Activated T-helper 2 cell treated with anti-CD3 and anti-CD28 coated beads, Interferon-gamma antibody, Interleukin-2, Interleukin-4, amounts not matched to agents 10 μg/mL and 5 μg/mL and 100 μg/mL, durations not matched to agents 14 hours and 24 hours and 36 hours (primary cell): ENCODE results near the gene DNAH1. TPM values are rescaled to one million over a fixed set of nuclear protein-coding genes. Genes with fewer than 3 reads are reported as not detected.
"Not testable (repeated sequence)": the region's sequence is repeated elsewhere in the genome, so short reads cannot be mapped to it uniquely, and the experiment has no call there.

ENCODE experiments used
- DNase-seq: peaks from one replicate; pipeline ENCODE4 v3.0.0; 2021; ENCODE audit warnings: low spot score
- H3K27ac Mint-ChIP-seq: one replicate; pipeline ENCODE4 v1.8.0; 2021; ENCODE audit warnings: mixed read lengths
- H3K27me3 Mint-ChIP-seq: one replicate; pipeline ENCODE4 v1.8.0; 2021; ENCODE audit warnings: low read depth, mixed read lengths
- H3K36me3 Mint-ChIP-seq: one replicate; pipeline ENCODE4 v1.8.0; 2021; ENCODE audit warnings: low read depth, mixed read lengths
- H3K4me1 Mint-ChIP-seq: one replicate; pipeline ENCODE4 v1.8.0; 2021; ENCODE audit warnings: low read depth, mixed read lengths
- H3K4me3 Mint-ChIP-seq: one replicate; pipeline ENCODE4 v1.8.0; 2021; ENCODE audit warnings: low read depth, mild to moderate bottlenecking, moderate library complexity, mixed read lengths
- H3K9me3 Mint-ChIP-seq: one replicate; pipeline ENCODE4 v1.8.0; 2021; ENCODE audit warnings: mixed read lengths
- intact Hi-C: fragments of 100-400 bp; cut with micrococcal nuclease; formaldehyde crosslinking; loops from one replicate; pipeline ENCODE4 v1.15.1; 2023
- total RNA-seq: library from RNA; stranded (reverse); gene quantifications from 2 replicates; pipeline ENCODE4 v1.2.3, GENCODE V29; 2022

Gene DNAH1
- total RNA-seq, 1 donor from 2014 or later = 9.8 TPM

GRCh38 chr3:52322466-52322865 lies 6.3 kb downstream of the DNAH1 start:
- H3K9me3 Mint-ChIP-seq = no peaks in the 10 kb centered on the region
- no peak overlapping the region for H3K4me3 Mint-ChIP-seq
- intact Hi-C loops = no loop called here
- no peaks in the 10 kb centered on the region for H3K36me3 Mint-ChIP-seq
- H3K4me1 Mint-ChIP-seq = peaks cover 3% of the 10 kb centered on the region
- DNase-seq = no peak
- H3K27ac Mint-ChIP-seq = no peak overlapping the region
- H3K27me3 Mint-ChIP-seq = no peaks in the 10 kb centered on the region

- intact Hi-C loops = no loop called here
- H3K4me1 Mint-ChIP-seq = no peaks in the 10 kb centered on the region
- no peak for DNase-seq
- no peaks in the 10 kb centered on the region for H3K9me3 Mint-ChIP-seq
- H3K4me3 Mint-ChIP-seq = no peak overlapping the region
- H3K36me3 Mint-ChIP-seq = no peaks in the 10 kb centered on the region
- no peak overlapping the region for H3K27ac Mint-ChIP-seq
- H3K27me3 Mint-ChIP-seq = no peaks in the 10 kb centered on the region
Measured at GRCh38 chr3:52323526-52324295, 7.6 kb downstream of the DNAH1 start.

GRCh38 chr3:52324676-52325075 lies 8.6 kb downstream of the DNAH1 start:
- intact Hi-C loops = no loop called here
- Mint-ChIP-seq H3K27ac (no peak overlapping the region), H3K9me3 (no peaks in the 10 kb centered on the region), H3K36me3 (no peaks in the 10 kb centered on the region), H3K27me3 (no peaks in the 10 kb centered on the region), H3K4me1 (no peaks in the 10 kb centered on the region), H3K4me3 (no peak overlapping the region)
- DNase-seq = no peak

GRCh38 chr3:52325686-52326085 lies 9.6 kb downstream of the DNAH1 start:
- intact Hi-C loops = no loop called here
- Mint-ChIP-seq H3K4me1 (no peaks in the 10 kb centered on the region), H3K9me3 (no peaks in the 10 kb centered on the region), H3K27ac (no peak overlapping the region), H3K27me3 (no peaks in the 10 kb centered on the region), H3K36me3 (no peaks in the 10 kb centered on the region), H3K4me3 (no peak overlapping the region)
- no peak for DNase-seq

- Mint-ChIP-seq H3K4me1 (no peaks in the 10 kb centered on the region), H3K27ac (no peak overlapping the region), H3K9me3 (no peaks in the 10 kb centered on the region), H3K27me3 (no peaks in the 10 kb centered on the region), H3K4me3 (no peak overlapping the region), H3K36me3 (no peaks in the 10 kb centered on the region)
- DNase-seq = no peak
- intact Hi-C loops = no loop called here
Measured at GRCh38 chr3:52326976-52327375, 10.9 kb downstream of the DNAH1 start.

- Mint-ChIP-seq H3K4me1 (no peaks in the 10 kb centered on the region), H3K27ac (no peak overlapping the region), H3K4me3 (no peak overlapping the region), H3K36me3 (no peaks in the 10 kb centered on the region), H3K9me3 (no peaks in the 10 kb centered on the region), H3K27me3 (no peaks in the 10 kb centered on the region)
- intact Hi-C loops = no loop called here
- DNase-seq = no peak
Measured at GRCh38 chr3:52327486-52328290, 11.6 kb downstream of the DNAH1 start.

- no peak overlapping the region for H3K27ac Mint-ChIP-seq
- no peaks in the 10 kb centered on the region for H3K36me3 Mint-ChIP-seq
- H3K9me3 Mint-ChIP-seq = no peaks in the 10 kb centered on the region
- no peak overlapping the region for H3K4me3 Mint-ChIP-seq
- H3K27me3 Mint-ChIP-seq = no peaks in the 10 kb centered on the region
- intact Hi-C loops = no loop called here
- no peak for DNase-seq
- no peaks in the 10 kb centered on the region for H3K4me1 Mint-ChIP-seq
Measured at GRCh38 chr3:52328536-52329080, 12.5 kb downstream of the DNAH1 start.

- H3K27ac Mint-ChIP-seq = no peak overlapping the region
- no peaks in the 10 kb centered on the region for H3K36me3 Mint-ChIP-seq
- no peak overlapping the region for H3K4me3 Mint-ChIP-seq
- DNase-seq = no peak
- H3K9me3 Mint-ChIP-seq = no peaks in the 10 kb centered on the region
- intact Hi-C loops = loop anchor here (10.0 kb wide), 1 partner anchor 55 kb away; the partner anchor contains the start of gene WDR82
- H3K27me3 Mint-ChIP-seq = no peaks in the 10 kb centered on the region
- no peaks in the 10 kb centered on the region for H3K4me1 Mint-ChIP-seq
Measured at GRCh38 chr3:52330194-52330805, 14.2 kb downstream of the DNAH1 start.

GRCh38 chr3:52331091-52331490 lies 15.0 kb downstream of the DNAH1 start:
- no peak for DNase-seq
- Mint-ChIP-seq H3K36me3 (no peaks in the 10 kb centered on the region), H3K27me3 (no peaks in the 10 kb centered on the region), H3K4me3 (no peak overlapping the region), H3K27ac (no peak overlapping the region), H3K4me1 (no peaks in the 10 kb centered on the region), H3K9me3 (no peaks in the 10 kb centered on the region)
- intact Hi-C loops = loop anchor here (10.0 kb wide), 1 partner anchor 56 kb away; the partner anchor contains the start of gene WDR82

GRCh38 chr3:52331906-52332305 lies 15.8 kb downstream of the DNAH1 start:
- H3K36me3 Mint-ChIP-seq = no peaks in the 10 kb centered on the region
- H3K27me3 Mint-ChIP-seq = no peaks in the 10 kb centered on the region

GRCh38 chr3:52333869-52334557 lies 17.9 kb downstream of the DNAH1 start:
- H3K27me3 Mint-ChIP-seq = no peaks in the 10 kb centered on the region
- DNase-seq = no peak
- H3K4me3 Mint-ChIP-seq = no peak overlapping the region
- H3K36me3 Mint-ChIP-seq = no peaks in the 10 kb centered on the region
- intact Hi-C loops = loop anchor here (10.0 kb wide), 1 partner anchor 59 kb away; the partner anchor contains the start of gene WDR82
- no peak overlapping the region for H3K27ac Mint-ChIP-seq
- H3K9me3 Mint-ChIP-seq = no peaks in the 10 kb centered on the region
- H3K4me1 Mint-ChIP-seq = no peaks in the 10 kb centered on the region

More at GRCh38 chr3:52331906-52332305, 15.8 kb downstream of the DNAH1 start:
- Mint-ChIP-seq H3K27ac (no peak overlapping the region), H3K9me3 (no peaks in the 10 kb centered on the region), H3K4me3 (no peak overlapping the region), H3K4me1 (no peaks in the 10 kb centered on the region)
- intact Hi-C loops = loop anchor here (10.0 kb wide), 1 partner anchor 57 kb away; the partner anchor contains the start of gene WDR82
- DNase-seq = no peak

- not testable (repeated sequence) for H3K4me1 Mint-ChIP-seq, H3K27ac Mint-ChIP-seq
Measured at GRCh38 chr3:52338131-52338530, 22.0 kb downstream of the DNAH1 start.

More at GRCh38 chr3:52338131-52338530, 22.0 kb downstream of the DNAH1 start:
- not testable (repeated sequence) for H3K4me3 Mint-ChIP-seq, H3K9me3 Mint-ChIP-seq, H3K36me3 Mint-ChIP-seq, H3K27me3 Mint-ChIP-seq, DNase-seq
- intact Hi-C loops = loop anchor here (10.0 kb wide), 1 partner anchor 63 kb away; the partner anchor contains the start of gene WDR82
